Measurements from ENCODE around the gene COL13A1.

Gene COL13A1

GRCh38 chr10:69801434-69802315 lies at the start of gene COL13A1:
Gene COL13A1 (plus strand): TSS chr10:69801906. CDS start chr10:69802424, 518 bp downstream.
- no peak for DNase-seq

- no peak for DNase-seq
Observed at GRCh38 chr10:69752479-69752878, 49.2 kb upstream of the COL13A1 start.

GRCh38 chr10:69756279-69756678 lies 45.4 kb upstream of the COL13A1 start:
- no peak for DNase-seq

DNA sequence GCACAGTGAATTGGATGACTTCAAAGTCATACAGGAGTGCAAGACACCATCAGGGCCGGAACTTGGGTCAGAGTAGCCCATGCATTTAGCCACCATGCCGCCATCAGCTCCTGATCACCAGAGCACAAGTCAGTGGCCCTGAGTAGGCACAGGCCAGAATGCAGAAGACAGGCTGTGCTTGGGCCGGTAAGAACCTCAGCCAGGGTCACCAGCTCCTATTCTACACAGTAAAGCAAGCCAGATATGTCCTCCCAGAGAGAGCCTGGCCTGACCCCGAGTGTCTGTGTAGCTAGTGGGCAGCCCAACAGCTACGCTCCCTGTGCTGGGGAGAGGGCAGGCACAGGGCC lies 44.5 kb upstream of the COL13A1 start:
- DNase-seq, result no peak

GRCh38 chr10:69757553-69758309 lies 44.0 kb upstream of the COL13A1 start:
- DNase-seq, result no peak

DNA sequence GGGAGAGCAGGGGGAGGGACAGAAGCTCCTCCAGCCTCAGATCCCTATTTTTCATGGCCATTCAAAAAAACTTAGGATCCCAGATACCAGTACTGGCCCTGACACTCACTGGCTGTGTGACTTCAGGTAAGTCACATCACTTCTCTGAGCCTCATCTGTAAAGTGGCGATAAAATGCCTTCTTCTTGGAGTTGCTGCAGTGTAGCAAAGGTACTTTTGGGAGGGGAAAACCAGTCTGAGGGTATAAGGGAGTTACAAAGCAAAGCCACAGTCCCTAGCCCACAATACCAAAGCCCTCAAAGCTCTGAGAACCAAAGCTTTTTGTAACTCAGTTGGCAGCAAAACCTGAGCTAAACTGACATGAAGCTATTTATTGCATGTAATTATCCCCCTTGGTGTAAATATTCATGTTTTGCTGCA lies 43.4 kb upstream of the COL13A1 start:
- no peak for DNase-seq

GRCh38 chr10:69759641-69760040 lies 42.1 kb upstream of the COL13A1 start:
- no peak for DNase-seq

DNA sequence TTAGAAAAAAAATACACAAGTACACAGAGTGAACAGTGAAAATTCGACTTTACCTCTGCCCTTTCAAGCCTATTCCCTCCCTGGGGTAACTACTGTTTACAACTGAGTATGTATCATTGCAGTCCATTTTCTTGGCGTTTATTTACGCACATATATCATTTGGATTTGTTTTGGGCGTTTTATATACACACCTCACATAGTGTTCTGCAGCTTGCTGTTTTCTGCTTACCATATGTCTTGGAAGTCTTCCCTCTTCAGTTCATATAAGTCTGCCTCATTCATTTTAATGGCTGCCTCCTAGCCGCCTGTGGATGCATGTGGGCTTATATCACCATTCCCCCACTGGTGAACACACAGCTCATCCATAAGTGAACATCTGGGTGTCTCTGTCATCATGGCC lies 41.6 kb upstream of the COL13A1 start:
- DNase-seq, result no peak

DNA sequence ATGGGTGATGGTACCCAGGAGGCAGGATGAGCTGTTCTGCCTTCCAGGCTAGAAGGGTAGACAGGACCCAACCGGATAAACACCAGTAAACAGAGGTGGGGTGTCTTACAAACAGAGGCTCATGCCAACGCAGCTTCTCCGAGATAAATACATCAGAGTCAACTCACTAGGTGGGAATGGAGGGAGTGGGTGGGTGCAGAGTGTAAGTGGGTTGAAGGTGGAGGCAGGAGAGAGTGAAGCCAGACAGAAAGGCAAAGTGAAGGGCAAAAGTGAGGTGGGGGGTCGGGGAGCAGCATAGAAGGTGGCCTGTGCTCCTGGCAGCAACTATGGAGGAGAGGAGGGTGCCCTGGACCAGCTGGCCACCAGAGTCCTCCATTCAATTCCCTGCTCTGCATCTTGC lies 40.4 kb upstream of the COL13A1 start:
- no peak for DNase-seq

DNA sequence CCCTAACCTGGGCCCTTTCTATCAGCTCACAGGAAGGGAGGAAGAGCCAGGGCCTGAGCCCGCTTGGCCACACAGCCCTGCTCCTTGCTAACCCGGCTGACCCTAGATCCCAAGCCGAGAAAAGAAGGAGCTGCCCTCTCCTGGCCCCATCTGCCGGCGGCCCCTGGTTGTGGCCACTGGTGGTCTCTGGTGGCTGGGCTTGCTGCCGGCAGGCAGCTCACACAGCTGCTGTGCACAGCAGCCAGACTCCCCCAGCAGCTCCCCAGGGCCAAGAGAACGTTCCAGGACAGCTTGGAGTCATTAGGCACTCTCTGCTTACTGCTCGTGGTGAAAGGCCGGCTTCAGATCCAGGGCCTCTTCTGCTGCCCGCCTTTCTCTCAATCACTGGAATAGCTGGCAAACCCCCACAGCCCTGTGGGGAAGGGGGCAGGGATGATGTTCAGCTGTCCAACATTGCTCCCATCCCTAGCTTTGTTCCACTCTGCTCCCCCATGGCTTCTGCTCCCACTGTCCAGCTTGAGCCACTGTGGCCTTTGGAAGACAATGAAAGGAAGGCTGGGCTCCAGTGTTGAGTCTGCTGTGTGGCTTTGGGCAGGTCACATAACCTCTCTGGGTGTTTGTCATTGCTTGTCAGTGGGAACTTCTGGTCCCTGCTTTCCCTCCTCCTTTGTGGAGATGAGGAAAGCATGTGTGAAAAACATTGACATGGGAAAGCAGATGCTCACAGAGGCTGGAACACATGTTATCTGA lies 35.4 kb upstream of the COL13A1 start:
- no peak for DNase-seq

GRCh38 chr10:69767793-69768192 lies 33.9 kb upstream of the COL13A1 start:
- no peak for DNase-seq

GRCh38 chr10:69768386-69768785 lies 33.3 kb upstream of the COL13A1 start:
- no peak for DNase-seq

GRCh38 chr10:69769395-69769992 lies 32.2 kb upstream of the COL13A1 start:
- DNase-seq, result no peak

GRCh38 chr10:69772933-69773704 lies 28.6 kb upstream of the COL13A1 start:
- no peak for DNase-seq

DNA sequence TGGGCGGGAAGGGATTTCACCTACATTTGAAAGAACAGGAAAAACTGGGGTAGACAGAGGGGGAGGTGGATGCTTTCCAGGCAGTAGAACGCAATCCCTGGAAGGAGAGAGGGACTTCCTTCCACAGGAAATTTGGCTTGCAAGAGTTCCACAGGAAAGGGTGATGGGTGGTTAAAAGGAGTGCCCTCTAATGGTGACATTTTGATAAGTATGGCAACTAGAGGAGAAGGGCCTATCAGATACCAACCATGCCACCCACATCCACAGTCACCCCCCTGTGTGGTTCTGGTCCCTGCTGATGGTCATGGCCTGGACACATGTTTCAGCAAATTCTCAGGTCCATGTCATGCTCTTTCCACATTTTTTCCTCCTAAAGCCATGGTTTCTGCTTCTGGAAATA lies 27.1 kb upstream of the COL13A1 start:
- DNase-seq, result no peak

DNA sequence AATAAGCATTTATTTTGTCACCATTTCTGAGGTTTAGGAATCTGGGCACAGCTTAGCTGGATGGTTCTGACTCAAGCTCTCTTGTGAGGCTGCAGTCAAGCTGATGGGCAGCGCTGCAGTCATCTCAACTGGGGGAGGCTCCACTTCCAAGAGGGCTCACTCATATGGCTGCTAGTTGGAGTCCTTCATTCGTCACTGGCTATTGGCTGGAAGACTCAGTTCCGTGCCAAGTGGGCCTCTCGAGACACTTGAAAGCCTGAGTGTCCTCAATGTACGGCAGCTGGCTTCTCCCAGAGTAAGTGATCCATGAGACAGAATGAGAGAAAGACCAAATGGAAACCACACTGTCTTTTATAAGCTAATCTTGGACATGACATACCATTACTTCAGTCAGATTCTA lies 21.6 kb upstream of the COL13A1 start:
- DNase-seq, result no peak

DNA sequence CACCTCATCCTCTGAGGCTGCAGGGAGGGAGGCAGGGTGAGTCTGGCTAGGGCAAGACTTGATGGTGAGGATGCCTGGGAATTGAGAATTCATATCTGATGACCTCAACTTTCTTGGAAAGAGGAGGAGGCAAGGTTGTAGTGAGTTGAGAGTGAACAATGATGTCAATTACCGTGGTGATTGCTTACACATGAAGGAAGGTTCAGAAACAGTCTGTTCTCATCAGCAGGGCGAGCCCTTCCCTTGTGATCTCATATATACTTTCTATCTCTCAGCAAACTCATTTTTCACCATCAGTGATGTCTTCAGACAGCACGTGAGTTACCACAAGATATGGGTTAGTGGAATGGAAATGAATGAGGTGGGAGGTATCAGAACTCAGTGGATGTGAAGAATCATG lies 20.1 kb upstream of the COL13A1 start:
- DNase-seq, result no peak

DNA sequence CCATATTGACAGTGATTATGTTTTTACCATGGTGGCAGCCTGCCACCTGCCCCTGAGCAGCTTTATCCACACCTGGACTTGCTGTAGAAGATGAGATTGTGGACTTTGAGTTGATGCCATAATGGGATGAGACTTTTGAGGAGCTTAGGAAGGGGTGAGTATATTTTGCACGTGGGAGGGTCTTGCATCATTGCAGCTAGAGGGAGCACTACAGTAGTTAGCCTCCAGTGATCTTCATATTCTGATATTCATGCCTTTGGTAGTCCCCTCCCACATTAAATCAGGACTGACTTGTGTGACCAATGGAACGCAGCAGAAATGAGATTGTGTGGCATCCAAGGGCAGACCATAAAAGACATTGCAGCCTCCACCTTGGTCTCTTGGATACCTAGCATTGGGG lies 18.2 kb upstream of the COL13A1 start:
- DNase-seq, result no peak

DNA sequence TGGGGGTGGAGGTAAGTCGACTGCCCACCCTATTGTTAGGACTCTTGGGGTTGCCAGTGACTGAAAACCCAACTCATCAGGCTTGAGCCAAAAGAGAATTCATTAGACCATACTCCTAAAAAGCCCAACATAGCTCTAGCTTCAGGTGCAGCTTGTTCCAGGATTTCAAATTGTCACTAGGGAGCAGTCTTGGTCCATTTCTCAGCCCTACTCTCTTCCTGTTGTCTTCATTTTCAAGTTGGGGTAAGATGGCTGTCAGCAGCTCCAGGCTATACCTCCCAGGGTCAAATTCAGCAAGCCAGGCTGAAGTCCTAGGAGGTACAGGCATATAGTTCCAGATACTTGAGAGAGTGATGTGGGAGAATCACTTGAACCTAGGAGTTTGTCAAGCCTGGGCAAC lies 14.9 kb upstream of the COL13A1 start:
- no peak for DNase-seq

DNA sequence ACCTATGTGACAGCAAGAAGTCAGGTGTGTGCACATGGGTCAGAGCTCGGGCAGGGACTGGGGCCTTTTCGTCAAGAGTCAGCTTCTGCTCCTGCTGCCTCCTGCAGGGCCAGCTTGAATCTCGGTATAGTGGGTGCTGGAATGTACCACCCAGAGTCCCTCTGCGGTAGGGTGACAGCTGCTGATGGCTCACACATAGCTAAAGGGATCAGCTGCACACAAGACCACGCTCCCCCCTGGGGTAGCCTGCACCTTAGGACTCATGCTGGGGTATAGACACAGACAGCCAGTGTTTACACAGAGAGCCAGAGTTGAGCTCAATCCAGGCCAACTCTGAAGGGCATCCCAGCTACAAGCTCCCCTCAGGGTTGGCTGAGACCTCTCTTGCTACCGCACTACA lies 14.0 kb upstream of the COL13A1 start:
- no peak for DNase-seq

GRCh38 chr10:69789164-69789576 lies 12.5 kb upstream of the COL13A1 start:
- no peak for DNase-seq

DNA sequence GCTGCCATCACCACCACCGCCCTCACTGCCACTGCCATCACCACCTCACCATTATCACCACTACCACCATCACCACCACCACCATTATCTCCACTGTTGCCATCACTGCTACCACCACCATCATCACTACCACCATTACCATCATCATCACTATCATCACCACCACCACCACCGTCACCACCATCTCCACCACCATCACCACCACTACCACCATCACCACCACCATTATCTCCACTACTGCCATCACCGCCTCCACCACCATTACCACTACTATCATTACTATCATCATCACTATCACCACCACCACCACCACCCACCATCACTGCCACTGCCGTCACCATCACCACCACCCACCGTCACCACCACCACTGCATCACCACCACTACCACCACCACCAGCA lies 9.9 kb upstream of the COL13A1 start:
- no peak for DNase-seq

Data from bone marrow (tissue), 2 donors.